ENCODE measurements around the gene ZSCAN30. TPM values are rescaled to one million over a fixed set of nuclear protein-coding genes. Genes with fewer than 3 reads are reported as not detected.

Gene ZSCAN30
- total and polyA plus RNA-seq, 10 of the 15 experiments (the other 5 are each of a cell fraction or from before 2014, with no cell fraction given): 2.7 to 15.7 (median 11.2) TPM

GRCh38 chr18:35252466-35252865 lies 37.6 kb downstream of the ZSCAN30 start:
- Histone ChIP-seq H2AFZ (ENCODE audit: control insufficient read depth, low read depth, low read length) (no peak overlapping the region), H3K27me3 (replicated peaks in 1 of 2; ENCODE audit: control insufficient read depth in 2 of 2, insufficient read depth in 2 of 2, low read length in 1 of 2) (no peaks in the 10 kb centered on the region), H3K9ac (ENCODE audit: control insufficient read depth, insufficient read depth, low read length) (no peak overlapping the region), H3K36me3 (ENCODE audit: control insufficient read depth in 2 of 2, insufficient read depth in 2 of 2, low read length in 1 of 2) (no peaks in the 10 kb centered on the region), H3K9me3 (replicated peaks; ENCODE audit: control insufficient read depth, insufficient read depth, low read length) (peaks cover 18% of the 10 kb centered on the region), H3K4me3 (no peak overlapping the region), H4K20me1 (ENCODE audit: control insufficient read depth, insufficient read depth) (no peaks in the 10 kb centered on the region), H3K4me2 (ENCODE audit: control insufficient read depth, insufficient read depth) (no peak overlapping the region), H3K4me1 (ENCODE audit: control insufficient read depth, insufficient read depth, low read length) (no peaks in the 10 kb centered on the region), H3K27ac (ENCODE audit: control insufficient read depth, insufficient read depth) (no peak overlapping the region), H3K79me2 (ENCODE audit: control insufficient read depth, insufficient read depth, low read length) (no peaks in the 10 kb centered on the region)
- no peak for DNase-seq (ENCODE audit: low read depth, low spot score)
- no TSS peak for BruUV-seq (replicated peaks)
- WGBS (ENCODE audit: insufficient coverage, insufficient replicate concordance, low lambda C conversion rate, missing lambda C conversion rate): 100% methylated on average over 1 of the region's 1 CpG
- no peak for FAIRE-seq
- ChIA-PET RAD21 (ENCODE audit: unreplicated experiment) (no interaction called here), SMC1A (ENCODE audit: uncharacterized antibody, unreplicated experiment) (no interaction called here), POLR2A (no interaction called here), CTCF (interaction anchor here (1.1 kb wide), 1 partner anchor 57 kb away, joined by 3 read pairs; no protein-coding TSS in a partner anchor)
- in situ Hi-C loops (cut with MboI) (no loop called here), intact Hi-C loops (cut with micrococcal nuclease; ENCODE audit: unreplicated experiment) (no loop called here)
- ATAC-seq: no peak
- TF ChIP-seq PRDM15 (CRISPR knock-in tag; IDR thresholded peaks at IDR 0.05): no peak
- no peak for TF ChIP-seq REST (IDR thresholded peaks at IDR 0.05; ENCODE audit: low read depth, low read length)
- TF ChIP-seq SPI1 (IDR thresholded peaks at IDR 0.05; ENCODE audit: borderline replicate concordance, insufficient read depth, low read depth, low read length): no peak
- TF ChIP-seq USF1 (IDR thresholded peaks at IDR 0.05; ENCODE audit: borderline replicate concordance, extremely low read length, insufficient read depth, low read depth, low read length): no peak
- no peak for TF ChIP-seq E2F8 (IDR thresholded peaks at IDR 0.05; ENCODE audit: low read depth, partially characterized antibody)
- TF ChIP-seq GABPA (IDR thresholded peaks at IDR 0.05; ENCODE audit: low read depth): no peak
- TF ChIP-seq NFYB (IDR thresholded peaks at IDR 0.05; ENCODE audit: insufficient read depth, low read depth, low read length): no peak
- no peak for TF ChIP-seq RAD21 (IDR thresholded peaks at IDR 0.05; ENCODE audit: insufficient read depth, low read depth, low read length)

Data from GM12878 (cell line).